GM21723 (cell line): ENCODE results near the gene FGF9.

ENCODE experiments used
- ATAC-seq: cut with Tn5 transposase; IDR thresholded peaks from one replicate; pipeline ENCODE4 v1.9.1; 2021; ENCODE audit warnings: mild to moderate bottlenecking, moderate library complexity; ENCODE audit not compliant: unreplicated experiment

Gene FGF9

DNA sequence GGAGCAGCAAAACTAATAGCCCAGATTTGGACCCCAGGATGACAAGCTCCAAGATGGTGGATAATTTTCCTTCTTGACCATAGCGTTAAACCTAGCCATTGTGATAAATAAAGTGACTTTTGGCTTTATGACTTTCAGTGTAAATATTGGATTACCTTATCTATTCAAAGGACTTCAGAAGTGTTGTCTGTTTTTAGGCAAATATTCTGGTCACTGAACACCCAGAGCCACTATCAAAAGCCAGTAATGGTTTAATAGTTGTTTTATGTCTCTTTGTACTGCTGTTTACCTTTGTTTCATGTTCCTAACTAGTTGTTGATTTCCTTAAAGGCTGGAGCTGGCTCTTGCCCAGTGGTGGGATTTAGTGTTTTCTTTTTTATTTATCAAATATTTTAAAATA, 81.6 kb downstream of the FGF9 start:
- ATAC-seq = no peak

DNA sequence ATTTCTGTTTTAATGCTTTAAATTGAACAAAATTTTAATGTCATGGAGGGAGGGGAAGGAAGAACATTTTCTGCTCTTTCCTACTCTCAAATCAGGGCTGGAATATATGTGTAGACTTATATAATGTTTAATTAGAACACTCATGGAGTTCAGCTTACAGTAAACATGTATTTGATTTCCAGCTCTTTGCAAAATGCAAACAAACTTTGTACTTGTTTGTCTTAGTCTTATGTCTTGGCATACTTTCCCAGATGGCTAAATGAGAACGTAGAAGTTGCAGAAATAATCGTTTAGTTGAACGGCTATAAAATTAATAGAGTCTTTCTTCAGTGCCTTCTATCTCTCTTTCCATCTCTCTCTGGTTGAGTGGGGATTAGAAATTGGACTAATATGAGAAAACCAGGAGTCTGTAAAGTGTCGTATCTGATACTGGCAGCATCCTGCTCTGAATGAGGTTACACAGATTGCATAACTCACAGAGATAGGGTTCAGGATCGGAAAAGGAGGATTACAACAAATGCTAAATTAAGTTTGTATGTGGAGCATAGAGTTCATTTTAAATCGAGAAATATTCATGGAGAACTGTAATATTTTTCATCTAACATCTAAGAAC, 82.3 kb downstream of the FGF9 start:
- ATAC-seq = no peak
